NCI-H2081 treated with DMSO at 0.1 percent for 48 hours (cell line): ENCODE measurements around the gene EYA4.

Experiments
- DNase-seq: peaks from one replicate; lab custom pipeline; 2025; lab: John Stamatoyannopoulos, UW

EYA4 gene

DNA sequence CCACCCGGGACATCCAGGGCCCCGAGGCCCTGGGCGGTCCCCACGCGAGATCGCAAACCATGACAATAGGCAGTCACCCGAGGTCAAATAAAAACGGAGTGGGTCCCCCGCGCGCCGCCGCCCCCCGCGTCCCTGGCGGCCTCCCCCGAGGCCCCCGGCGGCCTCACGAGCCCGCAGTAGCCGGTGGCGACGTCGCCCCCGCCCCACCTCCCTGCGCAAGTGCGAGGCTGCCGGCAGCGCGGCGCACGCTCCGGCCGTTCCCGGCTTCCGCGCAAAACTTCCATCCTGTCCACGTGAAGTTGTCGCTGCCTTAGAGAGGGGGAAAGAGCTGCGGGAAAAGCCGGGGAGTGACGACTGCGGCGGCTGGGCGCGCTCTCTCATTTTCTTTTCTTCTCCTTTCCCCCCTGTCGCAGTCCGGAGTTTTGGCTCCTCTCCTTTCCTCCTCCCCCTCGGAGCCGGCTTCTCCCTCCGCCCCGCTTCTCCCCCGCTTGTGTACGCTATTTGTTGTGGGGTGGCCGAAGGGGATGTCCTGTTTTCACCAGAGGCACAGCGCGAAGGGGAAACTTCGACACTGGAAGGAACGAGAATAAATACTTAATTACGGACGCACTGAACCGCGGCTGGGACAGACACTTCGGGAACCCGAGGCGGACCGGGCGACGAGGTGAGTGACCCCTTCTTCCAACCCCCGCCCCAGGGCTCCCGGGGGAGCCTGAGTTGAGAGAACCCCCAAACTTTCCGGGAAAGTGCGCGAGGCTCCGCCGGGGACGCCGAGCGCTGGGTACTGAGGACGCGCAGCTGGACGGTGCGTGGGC lies at the start of gene EYA4:
Gene EYA4 (plus strand): TSS at position 272 of the 815 bp plus-strand sequence. CDS start 33,424 bp downstream, outside the sequence.
- DNase-seq = no peak

DNA sequence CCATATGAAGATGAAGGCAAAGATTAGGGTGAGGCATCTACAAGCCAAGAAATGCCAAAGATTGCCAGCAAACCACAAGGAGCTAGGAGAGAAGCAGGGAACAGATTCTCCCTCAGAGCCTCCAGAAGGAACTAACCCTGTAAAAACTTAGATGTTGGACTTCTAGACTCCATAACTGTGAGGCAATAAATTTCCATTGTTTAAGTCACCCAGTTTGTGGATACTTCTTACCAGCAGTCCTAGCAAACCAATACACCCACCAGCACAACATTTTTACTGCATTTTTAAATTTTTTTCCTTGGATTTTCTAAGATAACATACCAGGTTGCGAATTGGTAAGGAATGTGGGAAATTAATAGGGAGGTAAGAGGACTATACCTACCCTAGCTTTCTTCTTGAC lies 47.8 kb upstream of the EYA4 start:
- DNase-seq = no peak

GRCh38 chr6:133198725-133199124 lies 42.4 kb upstream of the EYA4 start:
- DNase-seq = no peak

DNA sequence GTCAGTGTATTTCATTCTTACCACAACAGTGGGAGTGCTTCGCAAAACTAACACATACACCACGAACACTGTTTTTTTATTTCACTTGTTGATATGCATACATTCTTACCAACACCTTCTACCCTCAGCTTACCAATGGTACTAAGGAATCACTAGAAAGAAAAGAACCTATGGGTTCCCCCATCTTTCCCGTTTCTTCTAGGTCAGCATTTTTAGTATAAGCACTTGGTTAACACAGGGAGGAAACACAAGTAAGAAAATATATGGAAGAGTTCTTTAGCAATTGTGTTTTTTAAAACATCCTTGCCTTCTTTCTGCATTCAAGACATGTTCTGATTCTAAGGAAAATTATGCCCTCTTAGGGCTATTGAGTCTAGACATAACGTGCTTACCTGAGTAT lies 39.9 kb upstream of the EYA4 start:
- DNase-seq = no peak

DNA sequence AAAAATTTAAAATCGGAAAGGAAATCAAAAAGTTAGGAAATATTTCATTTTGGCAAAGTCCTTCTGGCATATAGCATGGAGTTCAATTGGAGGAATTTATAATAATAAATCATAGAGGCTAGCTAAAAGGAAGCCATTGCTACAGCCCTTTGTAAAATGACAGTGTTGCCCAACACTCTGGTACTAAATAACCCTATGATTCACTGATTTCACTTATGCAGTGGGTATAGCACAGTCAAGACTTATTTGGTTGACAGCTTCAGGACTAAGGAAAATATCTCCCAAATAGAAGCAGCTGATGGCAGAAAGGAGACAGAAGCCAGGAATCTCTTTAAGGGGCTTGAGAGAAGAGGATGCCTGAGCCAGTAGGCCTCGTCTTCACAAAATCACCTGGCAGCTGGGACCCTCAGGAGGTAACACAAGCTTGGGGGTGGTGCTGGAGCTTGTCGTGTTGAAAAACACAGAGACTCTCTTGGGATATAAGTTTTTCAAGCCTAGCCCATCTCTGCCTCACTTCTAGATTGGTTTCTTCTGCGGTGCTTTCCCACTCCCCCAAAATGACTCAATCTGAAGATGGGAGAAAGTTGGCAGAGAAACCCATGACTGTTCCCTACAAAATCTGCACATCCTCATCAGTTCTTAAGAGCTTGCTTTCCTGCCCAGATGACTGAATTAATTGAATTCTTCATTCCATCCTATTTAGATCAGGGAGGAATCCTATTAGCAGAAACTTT lies 38.4 kb upstream of the EYA4 start:
- no peak for DNase-seq

DNA sequence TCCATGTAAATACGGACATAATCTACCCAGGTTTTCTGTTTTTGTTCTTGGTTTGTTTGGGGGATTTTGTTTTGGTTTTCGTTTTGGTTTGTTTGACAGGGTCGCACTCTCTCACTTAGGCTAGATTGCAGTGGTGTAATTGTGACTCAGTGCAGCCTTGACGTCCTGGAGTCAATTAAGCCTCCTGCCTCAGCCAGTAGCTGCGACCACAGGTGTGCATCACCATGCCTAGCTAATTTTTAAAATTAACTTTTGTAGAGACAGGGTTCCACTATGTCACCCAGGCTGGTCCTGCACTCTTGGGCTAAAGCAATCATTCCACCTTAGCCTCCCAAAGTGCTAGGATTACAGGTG lies 37.8 kb upstream of the EYA4 start:
- DNase-seq = no peak

GRCh38 chr6:133205304-133205703 lies 35.9 kb upstream of the EYA4 start:
- no peak for DNase-seq

- no peak for DNase-seq
Measured at GRCh38 chr6:133206942-133207341, 34.2 kb upstream of the EYA4 start.

GRCh38 chr6:133207754-133208153 lies 33.4 kb upstream of the EYA4 start:
- no peak for DNase-seq

GRCh38 chr6:133208183-133208755 lies 32.9 kb upstream of the EYA4 start:
- no peak for DNase-seq

DNA sequence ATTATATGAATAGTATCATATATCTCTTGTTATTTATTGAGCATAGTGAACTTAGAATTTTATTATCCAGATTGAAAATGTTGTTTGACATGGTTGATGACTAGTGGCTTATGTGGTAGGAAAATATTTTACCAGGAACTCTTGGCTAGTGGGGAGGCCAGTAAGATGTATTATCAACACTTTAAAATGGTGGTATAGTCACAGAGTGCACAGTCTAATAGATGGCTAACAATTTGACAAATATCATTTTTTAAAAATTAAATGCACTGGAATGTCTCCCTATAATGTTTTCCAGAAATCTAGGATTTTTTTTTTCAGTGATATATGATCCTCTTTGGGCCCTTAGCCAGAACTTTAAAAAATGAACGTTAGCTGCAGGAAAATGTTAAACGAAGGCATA lies 26.9 kb upstream of the EYA4 start:
- DNase-seq = no peak

- DNase-seq = no peak
Measured at GRCh38 chr6:133218852-133219251, 22.3 kb upstream of the EYA4 start.

DNA sequence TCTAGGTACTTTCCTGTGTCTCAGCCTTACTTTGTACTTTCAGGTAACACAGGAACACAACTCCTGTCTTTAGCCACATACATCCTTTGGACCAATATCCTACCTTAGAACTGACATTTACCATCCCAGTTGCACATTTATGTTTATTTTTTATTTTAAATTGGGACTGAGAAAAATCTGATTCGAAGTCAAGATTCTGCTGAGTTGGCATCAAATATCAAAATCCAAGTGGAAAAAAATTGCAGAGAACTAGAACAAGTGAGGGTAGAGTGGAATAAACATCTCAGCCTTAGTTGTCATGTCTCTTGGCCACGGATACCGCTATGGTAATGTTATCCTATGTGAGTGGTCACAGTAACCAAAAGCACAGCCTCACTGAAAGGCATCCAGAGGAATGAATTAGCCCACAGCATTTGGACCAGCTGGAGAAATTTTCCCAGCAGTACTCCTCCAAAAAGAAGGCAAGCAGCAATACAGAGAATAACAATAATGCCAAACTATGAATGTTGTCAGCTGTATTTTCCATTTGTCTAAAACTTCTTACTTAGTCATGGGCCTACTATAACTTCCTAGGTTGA lies 17.6 kb upstream of the EYA4 start:
- DNase-seq = no peak

GRCh38 chr6:133225560-133225959 lies 15.6 kb upstream of the EYA4 start:
- no peak for DNase-seq

GRCh38 chr6:133227344-133227743 lies 13.8 kb upstream of the EYA4 start:
- no peak for DNase-seq

GRCh38 chr6:133230052-133230451 lies 11.1 kb upstream of the EYA4 start:
- no peak for DNase-seq

DNA sequence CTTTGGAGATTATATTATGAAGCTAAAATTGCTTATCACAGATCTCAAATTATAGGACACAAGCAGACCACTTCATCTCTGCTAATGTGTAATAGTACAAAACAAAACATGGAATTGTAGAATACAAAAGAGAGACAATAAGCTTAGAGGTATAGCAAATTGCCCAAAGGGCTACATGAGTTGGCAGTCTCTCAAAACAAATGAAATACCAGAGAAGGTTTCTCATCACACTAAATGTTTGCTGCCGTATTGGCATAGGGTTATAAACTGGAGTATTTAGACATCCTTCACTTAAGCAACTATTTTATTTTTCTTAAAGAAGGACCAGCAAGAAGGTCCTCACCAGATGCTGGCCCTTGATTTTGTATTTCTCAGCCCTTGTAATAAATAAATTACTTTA lies 5.9 kb upstream of the EYA4 start:
- DNase-seq = no peak

DNA sequence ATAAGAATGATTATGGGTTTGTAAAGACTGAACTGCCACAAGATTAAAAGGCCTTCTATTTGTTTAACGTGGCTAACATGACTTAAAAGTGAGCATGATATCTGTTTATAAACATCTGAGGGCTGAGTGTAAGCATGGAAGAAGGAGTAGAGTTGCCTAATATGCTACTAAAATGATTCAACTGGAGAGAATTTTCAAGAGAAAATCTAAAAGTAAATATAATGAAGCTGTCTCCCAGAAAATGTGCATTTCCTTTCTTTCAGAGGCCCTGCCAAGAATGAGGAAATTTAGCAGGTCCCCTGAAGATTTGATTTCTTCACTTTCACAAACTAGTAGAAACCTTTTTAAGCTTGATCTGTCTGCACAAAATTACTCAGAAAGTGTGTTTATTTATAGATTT lies 4.2 kb upstream of the EYA4 start:
- DNase-seq = no peak

- no peak for DNase-seq
Measured at GRCh38 chr6:133240511-133241085, 559 bp upstream of the EYA4 start.

DNA sequence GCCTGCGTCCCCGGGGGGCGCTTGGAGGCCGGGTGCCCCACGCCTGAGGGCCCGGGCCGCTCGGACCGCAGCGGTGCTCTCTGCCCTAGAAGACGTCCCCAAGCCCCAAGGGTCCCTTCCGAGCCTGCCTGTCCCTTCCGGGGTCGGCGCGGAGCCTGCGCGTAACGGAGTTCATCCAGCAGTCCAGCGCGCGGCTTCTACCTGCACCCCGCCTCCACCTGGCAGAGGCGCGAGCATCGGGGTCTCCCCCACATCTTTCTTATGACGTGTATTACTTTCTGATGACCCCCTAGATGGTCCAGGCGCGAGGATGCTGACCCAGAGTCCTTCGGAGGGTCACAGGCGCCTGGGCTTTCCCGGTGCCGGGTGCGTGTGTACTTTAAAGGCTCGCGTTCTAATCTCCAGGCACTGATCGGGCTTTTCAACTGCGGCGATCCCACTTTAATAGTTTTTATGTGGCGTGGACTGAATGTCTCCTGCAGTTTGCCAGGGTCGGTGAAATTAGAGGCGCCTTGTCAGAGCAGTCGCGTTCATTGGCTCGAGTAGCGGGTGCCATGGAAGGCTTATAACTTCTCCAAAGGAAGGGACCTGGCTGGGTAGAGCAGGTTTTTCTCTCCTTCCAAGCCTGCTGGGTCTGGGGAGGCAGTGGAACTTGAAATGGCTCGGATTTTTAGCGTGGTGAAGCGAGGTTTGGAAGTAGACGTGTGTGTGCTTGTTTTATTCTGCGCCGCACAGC lies 912 bp downstream of the EYA4 start:
- DNase-seq = no peak

- no peak for DNase-seq
Measured at GRCh38 chr6:133242637-133243585, 1.8 kb downstream of the EYA4 start.
